Measurements from ENCODE around the gene PGM5.

Gene PGM5

GRCh38 chr9:68498816-68499215, 142.4 kb downstream of the PGM5 start:
- DNase-seq: peak in 1 of 5 experiments; percentile 3

- DNase-seq: no peak
Measured at GRCh38 chr9:68500457-68501381, 144.3 kb downstream of the PGM5 start.

GRCh38 chr9:68502279-68502678, 145.9 kb downstream of the PGM5 start:
- no peak for DNase-seq

- DNase-seq: no peak
Measured at GRCh38 chr9:68505681-68506409, 149.4 kb downstream of the PGM5 start.

- no peak for DNase-seq
Measured at GRCh38 chr9:68506551-68506950, 150.1 kb downstream of the PGM5 start.

GRCh38 chr9:68507130-68507805, 150.9 kb downstream of the PGM5 start:
- DNase-seq: no peak

GRCh38 chr9:68507806-68508145, 151.4 kb downstream of the PGM5 start:
- no peak for DNase-seq

GRCh38 chr9:68508547-68508946, 152.1 kb downstream of the PGM5 start:
- DNase-seq: no peak

- DNase-seq: no peak
Measured at GRCh38 chr9:68509689-68510088, 153.3 kb downstream of the PGM5 start.

- DNase-seq: no peak
Measured at GRCh38 chr9:68513385-68513784, 157.0 kb downstream of the PGM5 start.

GRCh38 chr9:68513981-68514380, 157.6 kb downstream of the PGM5 start:
- no peak for DNase-seq

GRCh38 chr9:68515326-68516017, 159.1 kb downstream of the PGM5 start:
- DNase-seq: no peak

GRCh38 chr9:68522131-68522530, 165.7 kb downstream of the PGM5 start:
- no peak for DNase-seq

- no peak for DNase-seq
Measured at GRCh38 chr9:68522954-68523353, 166.5 kb downstream of the PGM5 start.

- DNase-seq: no peak
Measured at GRCh38 chr9:68523367-68523936, 167.0 kb downstream of the PGM5 start.

- no peak for DNase-seq
Measured at GRCh38 chr9:68530618-68531017, 174.2 kb downstream of the PGM5 start.

GRCh38 chr9:68532131-68532530, 175.7 kb downstream of the PGM5 start:
- no peak for DNase-seq

GRCh38 chr9:68533678-68534077, 177.3 kb downstream of the PGM5 start:
- DNase-seq: no peak

GRCh38 chr9:68536876-68537615, 180.6 kb downstream of the PGM5 start:
- DNase-seq: no peak

GRCh38 chr9:68537616-68537880, 181.1 kb downstream of the PGM5 start:
- no peak for DNase-seq

GRCh38 chr9:68538200-68538599, 181.8 kb downstream of the PGM5 start:
- no peak for DNase-seq

All from T-helper 2 cell (primary cell).